Measurements from ENCODE around the gene EPHB4.
"Not testable (repeated sequence)": the region's sequence is repeated elsewhere in the genome, so short reads cannot be mapped to it uniquely, and the experiment has no call there.

The EPHB4 gene

DNA sequence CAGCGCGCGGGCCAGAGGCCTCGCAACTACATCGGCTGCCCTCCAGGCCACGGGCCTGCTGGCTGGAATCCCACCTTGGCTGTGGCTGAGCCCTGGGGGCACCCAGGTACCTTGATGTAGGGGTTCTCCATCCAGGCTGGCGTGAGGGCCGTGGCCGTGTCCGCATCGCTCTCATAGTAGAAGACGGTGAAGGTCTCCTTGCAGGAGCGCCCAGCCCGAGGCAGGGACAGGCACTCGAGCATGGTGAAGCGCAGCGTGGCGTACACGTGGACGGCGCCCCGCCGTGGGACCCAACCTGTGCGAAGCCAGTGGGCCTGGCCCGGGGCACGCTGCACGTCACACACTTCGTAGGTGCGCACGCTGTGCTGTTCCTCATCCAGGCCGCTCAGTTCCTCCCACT is 3.8 kb downstream of the EPHB4 start:
- in situ Hi-C loops (cut with HindIII; ENCODE audit: low sequenced_read_pairs), result no loop called here

DNA sequence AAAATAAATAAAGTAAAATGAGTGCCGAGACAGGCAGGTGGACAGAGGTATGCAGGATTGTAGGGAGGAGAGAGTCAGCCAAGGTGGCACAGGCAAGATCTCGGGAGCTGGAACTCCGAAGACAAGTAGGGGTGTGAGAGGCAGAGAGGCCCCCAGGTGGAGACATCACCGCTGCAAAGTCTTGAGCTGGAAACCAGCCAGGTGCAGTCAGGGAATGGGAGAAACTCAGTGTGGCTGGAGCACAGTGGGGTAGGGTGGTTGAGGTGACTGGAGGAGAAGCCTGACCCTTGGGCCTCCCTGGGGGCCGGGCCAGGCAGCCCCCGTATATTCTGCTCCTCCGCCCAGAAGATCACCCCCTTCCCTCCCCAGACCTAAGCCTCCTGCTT is 4.2 kb downstream of the EPHB4 start:
- in situ Hi-C loops (cut with HindIII; ENCODE audit: low sequenced_read_pairs), result no loop called here

DNA sequence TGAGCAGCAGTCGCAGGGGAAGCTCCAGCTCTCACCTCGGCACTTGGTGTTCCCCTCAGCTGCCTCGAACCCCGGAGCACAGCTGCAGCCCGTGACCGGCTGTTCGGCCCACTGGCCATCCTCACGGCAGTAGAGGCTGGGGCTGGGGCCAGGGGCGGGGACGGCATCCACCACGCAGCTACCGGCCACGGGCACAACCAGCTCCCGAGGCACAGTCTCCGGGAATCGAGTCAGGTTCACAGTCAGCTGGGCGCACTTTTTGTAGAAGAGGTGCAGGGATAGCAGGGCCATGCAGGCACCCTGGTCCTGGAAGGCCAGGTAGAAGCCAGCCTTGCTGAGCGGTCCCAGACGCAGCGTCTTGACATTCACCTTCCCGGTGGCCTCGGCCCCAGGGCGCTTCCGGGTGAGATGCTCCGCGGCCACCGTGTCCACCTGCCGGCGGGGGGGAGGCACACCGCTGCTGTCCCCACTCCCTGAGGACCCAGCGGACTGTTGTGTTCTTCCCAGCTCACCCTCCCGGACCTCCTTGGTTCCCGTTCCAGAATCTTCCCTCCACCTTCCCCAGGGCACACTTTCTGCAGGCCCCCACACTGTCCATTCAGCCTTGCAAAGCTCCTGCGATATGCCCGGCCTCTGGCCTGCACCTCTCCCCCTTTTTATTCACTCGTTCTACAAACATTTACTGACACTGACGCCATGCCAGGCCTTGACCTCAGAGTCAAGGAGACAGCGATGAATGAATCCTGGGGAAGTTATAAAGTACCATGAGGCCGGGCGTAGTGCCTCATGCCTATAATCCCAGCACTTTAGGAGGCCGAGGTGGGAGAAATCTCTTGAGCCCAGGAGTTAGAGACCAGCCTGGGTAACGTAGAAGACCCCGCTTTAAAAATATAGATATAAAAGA is 4.8 kb downstream of the EPHB4 start:
- in situ Hi-C loops (cut with HindIII; ENCODE audit: low sequenced_read_pairs), result no loop called here

DNA sequence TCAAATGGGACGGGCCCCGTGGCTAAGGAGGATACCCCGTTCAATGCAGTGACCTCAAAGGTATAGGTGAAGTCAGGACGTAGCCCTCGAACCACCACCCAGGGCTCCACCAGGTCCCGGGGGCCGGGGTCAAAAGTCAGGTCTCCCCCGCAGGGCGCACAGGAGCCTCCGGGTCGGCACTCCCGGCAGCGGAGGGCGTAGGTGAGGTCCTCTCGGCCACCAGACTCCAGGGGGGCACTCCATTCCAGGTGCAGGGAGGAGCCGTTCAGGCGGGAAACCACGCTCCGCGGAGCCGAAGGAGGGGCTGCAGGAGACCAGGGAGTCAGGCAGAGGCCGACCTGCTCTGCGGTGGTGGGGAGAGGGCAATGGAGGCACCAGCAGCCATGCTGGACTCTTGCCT is 7.7 kb downstream of the EPHB4 start:
- in situ Hi-C loops (cut with HindIII; ENCODE audit: low sequenced_read_pairs), result no loop called here

DNA sequence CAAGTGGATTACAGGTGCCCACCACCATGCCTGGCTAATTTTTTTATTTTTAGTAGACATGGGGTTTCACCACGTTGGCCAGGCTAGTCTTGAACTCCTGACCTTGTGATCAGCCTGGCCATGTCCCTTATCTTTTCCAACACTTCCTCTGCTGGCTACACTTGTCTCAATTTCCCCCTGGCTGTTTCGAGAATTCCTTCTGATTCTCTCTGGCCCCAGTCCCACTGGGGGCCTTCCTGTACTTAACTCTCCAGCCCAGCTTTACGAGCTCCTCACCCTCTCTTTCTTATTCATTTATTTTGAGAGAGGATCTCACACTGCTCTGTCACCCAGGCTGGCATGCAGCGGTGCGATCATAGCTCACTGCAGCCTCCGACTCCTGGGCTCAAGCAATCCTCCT is 8.5 kb downstream of the EPHB4 start:
- in situ Hi-C loops (cut with HindIII; ENCODE audit: low sequenced_read_pairs), result no loop called here

DNA sequence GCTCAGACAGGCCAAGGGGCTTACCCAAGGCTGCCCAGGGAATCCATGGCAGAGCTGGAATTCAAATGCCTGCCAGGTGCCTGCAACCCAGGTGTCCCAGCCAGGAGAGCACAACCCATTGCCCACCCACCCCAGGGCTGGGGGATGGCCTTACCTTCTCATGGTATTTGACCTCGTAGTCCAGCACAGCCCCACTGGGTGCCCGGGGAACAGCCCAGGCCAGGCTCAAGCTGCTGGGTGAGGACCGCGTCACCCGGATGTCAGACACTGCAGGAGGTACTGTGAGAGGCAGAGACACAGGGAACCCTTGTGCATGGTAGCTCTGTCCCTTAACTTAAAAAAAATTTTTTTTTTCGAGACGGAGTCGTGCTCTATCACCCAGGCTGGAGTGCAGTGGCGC is 9.0 kb downstream of the EPHB4 start:
- in situ Hi-C loops (cut with HindIII; ENCODE audit: low sequenced_read_pairs), result no loop called here

DNA sequence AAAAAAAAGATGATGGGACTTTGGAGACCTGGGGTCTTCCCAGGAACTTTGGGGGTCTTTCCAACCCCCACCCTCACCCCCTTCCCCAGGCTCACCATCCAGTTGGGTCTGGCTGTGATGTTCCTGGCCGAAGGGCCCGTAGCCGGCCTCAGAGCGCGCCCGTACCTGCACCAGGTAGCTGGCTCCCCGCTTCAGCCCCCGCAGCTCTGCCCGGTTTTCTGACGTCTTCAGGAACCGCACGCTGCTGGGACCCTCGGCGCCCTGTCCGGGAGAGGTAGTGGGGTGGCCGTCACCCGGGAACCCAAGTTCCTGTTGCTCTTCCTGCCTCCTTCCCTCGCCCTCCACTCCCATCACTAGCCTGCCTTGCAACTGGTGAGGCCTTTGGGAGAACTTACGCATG is 10.2 kb downstream of the EPHB4 start:
- in situ Hi-C loops (cut with HindIII; ENCODE audit: low sequenced_read_pairs), result no loop called here

DNA sequence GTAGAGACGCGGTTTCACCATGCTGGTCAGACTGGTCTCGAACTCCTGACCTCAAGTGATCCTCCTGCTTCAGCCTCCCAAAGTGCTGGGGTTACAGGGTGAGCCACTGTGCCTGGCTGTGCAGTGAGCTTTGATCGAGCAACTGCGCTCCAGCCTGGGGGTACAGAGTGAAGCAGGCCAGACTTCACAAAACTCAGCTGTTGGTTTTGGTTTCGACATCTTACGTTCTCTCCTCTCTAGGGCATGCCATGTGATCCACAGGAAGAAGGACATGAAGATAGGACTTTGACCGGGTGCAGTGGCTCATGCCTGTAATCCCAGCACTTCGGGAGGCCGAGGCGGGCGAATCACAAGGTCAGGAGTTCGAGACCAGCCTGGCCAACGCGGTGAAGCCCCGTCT is 10.8 kb downstream of the EPHB4 start:
- in situ Hi-C loops (cut with HindIII; ENCODE audit: low sequenced_read_pairs), result not testable (repeated sequence)

DNA sequence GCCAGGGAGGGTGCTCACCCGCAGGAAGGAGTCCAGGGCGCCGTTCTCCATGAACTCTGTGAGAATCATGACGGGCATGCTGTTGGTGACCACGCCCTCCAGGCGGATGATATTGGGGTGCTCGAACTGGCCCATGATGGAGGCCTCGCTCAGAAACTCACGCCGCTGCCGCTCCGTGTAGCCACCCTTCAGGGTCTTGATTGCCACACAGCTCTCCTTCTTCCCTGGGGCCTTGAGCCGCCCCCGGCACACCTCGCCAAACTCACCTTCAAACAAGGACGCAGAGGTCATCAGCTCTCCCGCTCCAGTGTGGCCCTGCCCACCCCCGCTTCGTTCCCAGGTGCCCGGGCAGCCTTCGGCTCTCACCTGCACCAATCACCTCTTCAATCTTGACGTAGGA is 14.6 kb downstream of the EPHB4 start:
- in situ Hi-C loops (cut with HindIII; ENCODE audit: low sequenced_read_pairs), result no loop called here

DNA sequence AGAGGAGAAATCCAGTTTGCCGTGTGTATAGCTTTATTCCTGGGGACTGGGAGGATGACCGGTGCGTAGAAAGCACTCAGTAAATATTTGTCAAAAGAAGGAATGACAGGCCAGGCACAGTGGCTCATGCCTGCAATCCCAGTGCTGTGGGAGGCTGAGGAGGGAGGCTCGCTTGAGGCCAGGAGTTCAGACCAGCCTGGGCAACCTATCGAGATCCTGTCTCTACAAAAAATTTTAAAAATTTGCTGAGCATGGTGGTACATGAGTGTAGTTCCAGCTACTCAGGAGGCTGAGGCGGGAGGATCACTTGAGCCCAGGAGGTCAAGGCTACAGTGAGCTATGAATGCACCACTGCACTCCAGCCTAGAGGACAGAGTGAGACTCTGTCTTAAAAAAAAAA is 15.8 kb downstream of the EPHB4 start:
- in situ Hi-C loops (cut with HindIII; ENCODE audit: low sequenced_read_pairs), result no loop called here

DNA sequence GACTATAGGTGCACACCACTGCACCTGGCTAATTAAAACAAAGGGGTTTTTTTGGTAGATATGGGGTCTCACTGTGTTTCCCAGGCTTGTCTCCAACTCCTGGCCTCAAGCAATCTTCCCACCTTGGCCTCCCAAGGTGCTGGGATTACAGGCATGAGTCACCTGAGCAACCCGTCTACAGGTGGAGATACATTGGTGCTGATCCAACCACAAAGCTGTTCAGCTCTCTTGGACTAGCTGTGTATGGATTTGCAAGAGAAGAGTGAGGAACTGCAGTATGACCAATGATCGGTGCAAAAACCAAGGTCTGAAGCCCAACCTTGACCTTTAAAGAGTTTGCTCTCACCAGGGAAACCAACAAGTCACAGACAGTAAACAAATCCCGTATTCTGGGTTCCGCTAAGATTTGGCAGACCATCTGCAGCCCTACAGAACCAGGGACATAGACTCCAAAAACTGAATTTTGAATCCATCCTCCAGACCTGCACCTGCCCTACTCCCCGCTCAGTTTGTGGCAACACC is 18.9 kb downstream of the EPHB4 start:
- in situ Hi-C loops (cut with HindIII; ENCODE audit: low sequenced_read_pairs), result no loop called here

DNA sequence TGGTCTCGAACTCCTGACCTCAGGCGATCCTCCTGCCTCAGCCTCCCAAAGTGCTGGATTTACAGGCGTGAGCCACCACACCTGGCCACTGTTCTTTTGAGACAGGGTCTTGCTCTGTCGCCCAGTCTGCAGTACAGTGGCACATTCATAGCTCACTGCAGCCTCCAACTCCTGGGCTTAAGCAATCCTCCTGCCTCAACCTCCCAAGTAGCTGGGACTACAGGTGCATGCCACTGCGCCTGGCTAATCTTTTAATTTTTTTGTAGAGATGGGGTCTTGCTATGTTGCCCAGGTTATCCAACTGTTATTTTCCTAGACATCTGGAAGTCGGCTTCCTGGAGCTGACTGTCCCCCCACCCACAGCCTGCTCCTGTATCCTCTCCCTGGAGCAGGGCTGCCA is 20.4 kb downstream of the EPHB4 start:
- in situ Hi-C loops (cut with HindIII; ENCODE audit: low sequenced_read_pairs), result not testable (repeated sequence)

DNA sequence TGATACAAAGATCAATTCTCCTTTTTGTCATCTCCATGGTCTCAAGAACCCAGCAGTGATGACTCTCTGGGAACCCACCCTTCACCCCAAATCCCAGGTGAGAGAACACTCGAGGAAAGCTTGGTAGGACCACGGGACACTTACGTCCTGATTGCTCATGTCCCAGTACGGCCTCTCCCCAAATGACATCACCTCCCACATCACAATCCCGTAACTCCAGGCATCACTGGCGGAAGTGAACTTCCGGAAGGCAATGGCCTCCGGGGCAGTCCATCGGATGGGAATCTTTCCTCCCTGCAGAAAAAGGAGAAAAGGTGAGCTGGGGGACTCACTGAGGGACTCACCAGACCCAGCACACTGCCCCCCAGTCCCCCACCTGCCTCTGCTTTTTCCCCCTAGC is 21.0 kb downstream of the EPHB4 start:
- in situ Hi-C loops (cut with HindIII; ENCODE audit: low sequenced_read_pairs), result no loop called here

DNA sequence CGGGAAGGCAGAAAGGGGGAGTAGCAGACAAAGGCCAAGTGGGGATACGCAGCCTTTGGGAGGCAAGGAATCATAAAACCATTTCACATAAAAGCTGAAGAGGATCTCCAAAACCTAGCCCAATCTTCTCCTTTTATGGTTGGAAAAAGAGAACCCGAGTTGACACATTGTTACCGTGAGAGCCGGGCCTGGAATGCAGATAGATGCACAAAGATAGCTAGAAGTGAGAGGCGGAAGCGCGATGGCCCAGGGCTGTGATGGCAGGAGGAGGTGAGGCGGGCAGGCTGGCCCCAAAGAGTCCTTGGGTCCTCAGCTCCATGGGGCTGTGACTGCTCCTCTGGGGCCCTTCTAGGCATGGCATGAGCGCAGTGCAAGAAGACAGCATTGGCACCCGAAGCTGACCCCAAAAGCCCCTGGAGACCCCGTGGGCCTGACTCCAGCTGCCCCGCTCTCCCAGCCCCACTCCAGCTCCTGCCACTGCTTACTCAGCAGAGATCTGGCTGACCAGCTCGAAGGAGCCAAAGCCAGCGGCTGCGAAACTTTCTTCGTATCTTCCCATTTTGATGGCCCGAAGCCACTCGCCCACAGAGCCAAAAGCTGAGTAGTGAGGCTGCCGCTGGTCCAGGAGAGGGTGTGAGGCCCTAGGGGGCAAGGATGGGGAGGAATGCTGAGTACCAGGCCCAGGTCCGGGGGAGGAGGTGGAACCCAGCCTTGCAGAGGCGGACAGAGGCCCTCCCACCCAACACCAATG is 22.5 kb downstream of the EPHB4 start:
- in situ Hi-C loops (cut with HindIII; ENCODE audit: low sequenced_read_pairs), result no loop called here

DNA sequence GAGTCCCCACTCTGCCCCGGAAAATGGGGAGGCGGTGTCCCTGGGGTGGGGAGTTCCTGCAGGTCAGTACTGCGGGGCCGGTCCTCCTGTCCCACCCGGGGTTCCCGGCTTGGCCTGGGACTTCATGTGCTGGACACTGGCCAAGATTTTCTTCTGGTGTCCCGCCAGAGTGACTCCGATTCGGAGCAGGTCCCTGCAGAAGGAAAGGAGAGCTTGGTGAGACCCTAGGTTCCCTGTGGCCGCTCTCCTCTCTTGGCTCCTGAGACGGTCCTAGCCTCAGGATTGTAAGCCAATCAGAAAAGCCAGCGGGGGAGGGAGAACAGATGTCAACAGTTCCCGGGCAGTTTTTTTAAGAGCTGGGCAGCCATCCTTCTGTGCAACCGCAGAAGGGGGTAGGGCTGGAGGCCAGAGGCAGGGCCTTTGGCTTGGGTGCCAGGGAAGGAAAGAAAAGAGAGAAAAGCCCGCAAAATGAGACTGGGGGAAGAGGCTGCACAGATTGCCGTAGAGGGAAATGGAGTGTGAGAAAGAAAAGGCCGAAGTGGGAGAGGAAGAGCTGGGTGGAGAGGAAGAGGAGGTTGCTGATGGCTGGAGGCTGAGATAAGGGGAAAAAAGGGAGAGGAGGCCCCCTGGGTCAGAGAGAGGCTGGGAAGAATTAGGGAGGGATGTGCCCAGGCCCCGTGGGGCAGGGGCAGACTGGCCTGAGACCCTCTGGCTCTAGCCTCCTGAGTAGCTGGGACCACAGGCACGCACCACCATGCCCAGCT is 23.7 kb downstream of the EPHB4 start:
- in situ Hi-C loops (cut with HindIII; ENCODE audit: low sequenced_read_pairs), result no loop called here

DNA sequence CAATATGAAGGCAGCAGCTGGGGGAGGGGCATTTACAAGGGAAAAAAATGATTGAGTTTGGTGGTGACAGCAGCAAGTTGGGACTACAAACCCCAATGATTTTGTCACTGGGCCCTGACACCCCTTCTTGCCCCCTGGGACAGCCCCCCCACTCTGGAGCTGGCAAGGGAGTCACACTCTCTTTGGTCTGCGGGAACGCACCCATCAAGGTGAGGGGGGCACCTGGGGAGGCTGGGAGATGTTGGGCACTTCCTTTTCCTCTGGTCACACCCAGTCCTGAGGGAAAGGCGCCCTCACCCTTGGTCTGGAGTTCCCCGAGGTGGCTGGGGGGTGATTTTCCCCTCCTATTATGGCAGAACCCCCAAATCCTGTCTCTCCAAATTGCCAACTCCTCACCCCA is 24.4 kb downstream of the EPHB4 start:
- in situ Hi-C loops (cut with HindIII; ENCODE audit: low sequenced_read_pairs), result no loop called here

DNA sequence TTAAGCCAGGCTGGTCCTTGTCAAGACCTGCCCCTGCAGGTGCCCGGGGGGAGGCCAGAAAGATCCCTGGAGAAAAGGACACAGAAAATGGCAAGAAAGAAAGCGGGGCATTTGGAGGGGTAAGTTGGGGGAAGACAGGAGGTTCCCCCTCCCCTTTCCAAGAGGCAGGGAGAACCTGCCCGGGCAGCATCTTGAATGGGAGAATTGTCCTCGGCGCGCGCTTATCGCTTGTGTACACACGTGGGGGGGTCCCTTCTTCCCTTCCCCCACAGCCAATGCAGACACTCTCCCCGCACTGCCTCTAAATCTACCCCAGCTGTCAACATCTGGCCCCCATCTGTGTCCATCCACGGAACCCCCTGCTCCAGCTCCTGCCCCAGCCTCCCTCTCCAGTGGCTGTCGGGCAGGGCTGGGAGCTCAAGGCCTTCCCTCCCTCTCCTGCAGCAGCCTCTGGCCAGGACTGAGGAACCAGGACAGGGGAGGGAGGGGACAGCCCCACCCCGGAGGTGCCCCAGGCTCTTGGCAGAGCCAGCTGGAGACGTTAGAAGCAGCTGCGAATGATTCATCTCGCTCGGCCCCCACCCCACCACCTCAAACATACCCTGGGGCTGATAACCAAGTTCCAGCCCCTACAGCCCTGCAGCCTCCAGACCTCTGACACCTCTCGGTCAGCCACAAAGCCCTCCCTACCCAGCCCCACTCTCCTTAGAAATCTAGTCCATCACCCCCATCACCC is 25.3 kb downstream of the EPHB4 start:
- in situ Hi-C loops (cut with HindIII; ENCODE audit: low sequenced_read_pairs), result no loop called here

DNA sequence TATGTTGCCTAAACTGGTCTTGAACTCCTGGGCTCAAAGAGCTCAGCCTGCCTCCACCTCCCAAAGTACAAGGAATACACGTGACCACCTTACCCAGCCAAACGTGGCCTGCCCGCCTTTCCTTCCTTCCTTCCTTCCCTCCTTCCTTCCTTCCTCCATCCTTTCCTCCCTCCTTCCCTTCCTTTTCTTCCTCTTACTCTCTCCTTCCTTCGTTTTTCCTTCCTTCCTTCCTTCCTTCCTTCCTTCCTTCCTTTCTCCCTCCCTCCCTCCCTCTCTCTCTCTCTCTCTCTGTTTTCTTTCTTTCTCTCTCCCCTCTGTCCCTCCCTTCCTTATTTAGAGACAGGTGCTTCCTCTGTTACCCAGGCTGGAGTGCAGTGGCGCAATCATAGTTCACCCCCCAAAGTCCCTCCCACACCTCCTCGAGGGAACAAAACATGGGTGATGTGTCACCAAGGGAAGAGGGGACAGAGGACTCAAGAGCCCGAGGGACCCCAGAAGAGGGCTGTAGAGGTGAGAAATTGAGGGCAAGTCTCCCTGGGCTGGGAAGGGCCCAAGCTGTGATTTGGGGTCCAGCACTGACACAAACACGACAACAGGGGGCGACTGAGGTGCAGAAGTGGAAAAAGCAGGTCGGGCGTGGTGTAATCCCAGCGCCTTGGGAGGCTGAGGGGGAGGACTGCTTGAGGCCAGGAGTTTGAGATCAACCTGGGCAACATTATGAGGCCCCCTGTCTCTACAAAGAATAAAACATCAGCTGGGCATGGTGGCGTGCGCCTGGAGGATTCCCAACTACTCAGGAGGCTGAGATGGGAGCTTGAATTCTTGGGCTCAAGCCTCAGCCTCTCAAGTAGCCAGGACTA is 28.1 kb downstream of the EPHB4 start:
- in situ Hi-C loops (cut with HindIII; ENCODE audit: low sequenced_read_pairs), result no loop called here

DNA sequence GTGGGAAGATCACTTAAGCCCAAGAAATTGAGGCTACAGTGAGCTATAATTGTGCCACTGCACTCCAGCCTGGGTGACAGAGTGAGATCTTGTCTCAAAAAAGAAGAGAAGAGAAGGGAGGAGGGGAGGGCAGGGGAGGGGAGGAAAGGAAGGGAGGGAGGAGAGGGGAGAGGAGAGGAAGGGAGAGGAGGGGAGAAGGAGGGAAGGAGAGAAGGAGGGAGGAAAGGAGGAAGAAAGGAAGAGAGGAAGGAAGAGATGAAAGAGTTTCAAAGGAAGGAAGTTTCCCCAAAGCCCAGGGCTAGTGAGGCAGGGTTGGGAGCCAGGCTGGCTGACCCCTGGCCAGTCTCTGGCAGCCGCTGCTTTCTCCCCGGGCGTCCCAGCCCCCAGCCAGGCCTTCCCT is 32.6 kb downstream of the EPHB4 start:
- in situ Hi-C loops (cut with HindIII; ENCODE audit: low sequenced_read_pairs), result no loop called here

Data from endothelial cell of hepatic sinusoid (primary cell).